Sigmoid colon (tissue), 3 donors: ENCODE data around the gene STAP1.

Source experiments
- POLR2A ChIP-seq, 2 donors: fragments of 450-650 bp; IDR thresholded peaks; one replicate each; pipeline ENCODE4 v1.6.1; 2016; ENCODE audit warnings: antibody characterized with exemption in 2 of 2, mild to moderate bottlenecking in 2 of 2, moderate library complexity in 2 of 2
- TF ChIP-seq, protein P1 (sequence below), 4 experiments: fragments of 450-650 bp in 3 of 4; fragments of 200-600 bp in 1 of 4; IDR thresholded peaks; one replicate each; pipeline ENCODE4 v1.5.1; 2016 to 2019; ENCODE audit warnings: antibody characterized with exemption in 4 of 4, mild to moderate bottlenecking in 3 of 4, moderate library complexity in 2 of 4

DNA sequence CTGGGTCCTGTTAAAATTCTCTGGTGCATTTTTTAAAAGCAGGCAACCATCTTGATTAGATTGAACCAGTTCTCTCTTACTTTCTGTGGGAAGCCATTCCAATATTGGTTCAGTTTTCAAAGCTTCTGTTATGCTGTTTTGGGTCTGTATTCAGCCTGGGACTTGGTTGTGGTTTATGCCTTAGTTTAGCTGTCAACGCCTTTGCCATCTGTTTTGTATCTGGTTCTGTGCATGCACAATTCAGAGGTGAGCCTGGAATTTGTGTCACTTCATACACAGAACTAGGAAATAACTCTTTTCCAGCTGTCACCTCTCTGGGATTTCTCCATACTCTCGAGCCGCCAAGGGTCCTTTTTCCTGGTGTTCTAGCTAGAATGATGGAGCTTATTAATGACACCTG is 46.2 kb downstream of the STAP1 start:
- TF ChIP-seq POLR2A (IDR thresholded peaks at IDR 0.05) = no peak
- TF ChIP-seq, protein P1, sequence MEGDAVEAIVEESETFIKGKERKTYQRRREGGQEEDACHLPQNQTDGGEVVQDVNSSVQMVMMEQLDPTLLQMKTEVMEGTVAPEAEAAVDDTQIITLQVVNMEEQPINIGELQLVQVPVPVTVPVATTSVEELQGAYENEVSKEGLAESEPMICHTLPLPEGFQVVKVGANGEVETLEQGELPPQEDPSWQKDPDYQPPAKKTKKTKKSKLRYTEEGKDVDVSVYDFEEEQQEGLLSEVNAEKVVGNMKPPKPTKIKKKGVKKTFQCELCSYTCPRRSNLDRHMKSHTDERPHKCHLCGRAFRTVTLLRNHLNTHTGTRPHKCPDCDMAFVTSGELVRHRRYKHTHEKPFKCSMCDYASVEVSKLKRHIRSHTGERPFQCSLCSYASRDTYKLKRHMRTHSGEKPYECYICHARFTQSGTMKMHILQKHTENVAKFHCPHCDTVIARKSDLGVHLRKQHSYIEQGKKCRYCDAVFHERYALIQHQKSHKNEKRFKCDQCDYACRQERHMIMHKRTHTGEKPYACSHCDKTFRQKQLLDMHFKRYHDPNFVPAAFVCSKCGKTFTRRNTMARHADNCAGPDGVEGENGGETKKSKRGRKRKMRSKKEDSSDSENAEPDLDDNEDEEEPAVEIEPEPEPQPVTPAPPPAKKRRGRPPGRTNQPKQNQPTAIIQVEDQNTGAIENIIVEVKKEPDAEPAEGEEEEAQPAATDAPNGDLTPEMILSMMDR (IDR thresholded peaks at IDR 0.05) = no peak
